GM08714 (cell line): ENCODE measurements around the gene TAGAP.
A peak's percentile ranks its signal among the peaks of the same experiment; 100 is the strongest.
"Not testable (repeated sequence)": the region's sequence is repeated elsewhere in the genome, so short reads cannot be mapped to it uniquely, and the experiment has no call there.

Experiments
- H3K4me3 ChIP-seq: fragments of 200-500 bp; sonication (Bioruptor generic); 2 replicates; pipeline ENCODE4 v1.5.1; 2014; ENCODE audit warnings: mild to moderate bottlenecking, low read length, inconsistent platforms
- ZNF274 ChIP-seq: IDR thresholded peaks from 2 replicates; pipeline ENCODE4 v1.6.1; 2012; ENCODE audit warnings: mild to moderate bottlenecking, low read depth, low read length

TAGAP gene

GRCh38 chr6:159017757-159018559 lies 26.8 kb downstream of the TAGAP start:
- TF ChIP-seq ZNF274 = no peak
- H3K4me3 ChIP-seq = no peak overlapping the region

GRCh38 chr6:159014406-159014805 lies 30.4 kb downstream of the TAGAP start:
- TF ChIP-seq ZNF274 = no peak
- no peak overlapping the region for H3K4me3 ChIP-seq

- no peak for TF ChIP-seq ZNF274
- no peak overlapping the region for H3K4me3 ChIP-seq
These were observed 31.6 kb downstream of the TAGAP start for GRCh38 chr6:159013229-159013628.

- no peak for TF ChIP-seq ZNF274
- H3K4me3 ChIP-seq = no peak overlapping the region
These were observed 32.6 kb downstream of the TAGAP start for GRCh38 chr6:159012201-159012600.

GRCh38 chr6:159010037-159010612 lies 34.7 kb downstream of the TAGAP start:
- H3K4me3 ChIP-seq = not testable (repeated sequence)

GRCh38 chr6:159008656-159009288 lies 36.0 kb downstream of the TAGAP start:
- no peak for TF ChIP-seq ZNF274
- no peak overlapping the region; the same call in 1 of the 2 replicates for H3K4me3 ChIP-seq

GRCh38 chr6:159007510-159007909 lies 37.3 kb downstream of the TAGAP start:
- TF ChIP-seq ZNF274 = no peak
- H3K4me3 ChIP-seq = no peak overlapping the region

- H3K4me3 ChIP-seq = no peak overlapping the region
- no peak for TF ChIP-seq ZNF274
These were observed 39.4 kb downstream of the TAGAP start for GRCh38 chr6:159005436-159005835.

GRCh38 chr6:159004592-159004991 lies 40.2 kb downstream of the TAGAP start:
- H3K4me3 ChIP-seq = no peak overlapping the region
- TF ChIP-seq ZNF274 = no peak

GRCh38 chr6:159002432-159003155 lies 42.2 kb downstream of the TAGAP start:
- TF ChIP-seq ZNF274 = no peak
- no peak overlapping the region for H3K4me3 ChIP-seq

- no peak for TF ChIP-seq ZNF274
- H3K4me3 ChIP-seq = peak within 1 kb of the TSS; percentile 66
These were observed 45.0 kb downstream of the TAGAP start, which contains the start of gene RSPH3 for GRCh38 chr6:158999666-159000403. RSPH3 (minus strand) TSS chr6:159000202; CDS start chr6:158999550, 652 bp downstream.

- peak overlapping the region; percentile 66 for H3K4me3 ChIP-seq
- no peak for TF ChIP-seq ZNF274
These were observed 45.6 kb downstream of the TAGAP start for GRCh38 chr6:158999154-158999665.

- H3K4me3 ChIP-seq = no peak overlapping the region
- TF ChIP-seq ZNF274 = no peak
These were observed 47.9 kb downstream of the TAGAP start for GRCh38 chr6:158996856-158997255.
